NCI-H2107 treated with DMSO at 0.1 percent for 48 hours (cell line): Measurements from ENCODE around the gene DHX8.
A peak's percentile ranks its signal among the peaks of the same experiment; 100 is the strongest.
"Not testable (repeated sequence)": the region's sequence is repeated elsewhere in the genome, so short reads cannot be mapped to it uniquely, and the experiment has no call there.

Experiments
- DNase-seq: peaks from one replicate; lab custom pipeline; 2025; ENCODE audit not compliant: unreplicated experiment; lab: John Stamatoyannopoulos, UW

DHX8 gene

DNA sequence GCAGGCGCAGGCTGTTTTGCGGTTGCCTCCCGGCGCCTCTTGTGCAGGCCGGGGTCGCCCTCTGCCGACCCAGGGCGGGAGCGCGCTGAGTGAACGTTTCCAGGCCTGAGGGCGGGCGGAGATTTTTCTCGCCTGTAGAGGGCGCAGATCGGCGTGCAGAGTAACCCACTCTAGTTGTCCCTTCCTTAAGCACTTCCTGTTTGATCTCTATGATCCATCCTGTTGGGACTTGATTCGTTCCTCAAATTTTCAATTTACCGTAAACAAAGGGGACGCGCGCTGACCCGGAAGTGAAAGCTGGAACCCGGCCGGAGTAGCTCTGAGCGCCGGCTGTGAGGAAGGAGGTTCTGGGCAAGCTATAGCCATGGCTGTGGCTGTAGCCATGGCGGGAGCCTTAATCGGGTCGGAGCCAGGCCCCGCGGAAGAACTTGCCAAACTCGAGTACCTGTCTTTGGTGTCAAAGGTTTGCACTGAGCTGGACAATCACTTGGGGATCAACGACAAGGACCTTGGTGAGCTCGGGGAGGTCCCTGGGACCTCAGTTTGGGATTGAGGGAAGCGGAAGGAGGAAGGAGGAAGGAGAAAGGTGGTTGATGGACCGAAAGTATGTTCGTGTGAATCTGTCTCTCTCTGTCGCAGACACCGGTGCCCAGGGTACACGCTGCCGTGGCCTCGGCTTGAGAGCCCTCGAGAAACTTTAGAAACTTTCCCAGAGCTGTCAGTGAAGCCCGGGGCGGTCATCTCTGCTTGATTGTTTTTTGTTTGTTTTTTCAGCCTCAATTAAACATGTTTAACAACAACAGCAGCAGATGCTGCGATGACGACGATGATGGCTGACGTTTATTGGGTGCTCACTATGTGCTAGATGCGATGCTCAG lies at the start of gene DHX8:
Gene DHX8, plus strand, starts transcription at position 302 of the 878 bp plus-strand sequence. Its CDS starts 63 bp downstream, at position 365.
- peak; percentile 98 for DNase-seq

DNA sequence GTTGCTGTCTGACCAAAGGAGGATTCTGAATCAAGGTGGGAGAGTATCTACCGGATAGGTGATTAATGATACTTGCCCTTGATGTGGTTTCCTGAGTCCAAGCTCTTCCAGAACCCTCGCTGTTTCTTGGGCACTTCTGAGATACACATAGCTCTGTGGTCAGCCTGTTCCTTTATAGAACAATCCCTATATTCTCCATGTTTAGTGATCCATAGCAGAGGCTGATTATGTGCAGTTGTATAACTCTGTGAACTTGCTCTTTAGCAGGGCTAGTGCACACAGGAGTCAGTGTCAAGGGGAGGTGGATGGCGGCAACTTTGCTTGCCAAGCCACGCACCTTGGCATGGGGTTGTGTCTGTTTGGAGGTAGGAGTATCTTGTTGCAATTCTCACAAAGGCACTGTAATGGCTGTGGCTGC lies 48.9 kb upstream of the DHX8 start:
- DNase-seq, result no peak

DNA sequence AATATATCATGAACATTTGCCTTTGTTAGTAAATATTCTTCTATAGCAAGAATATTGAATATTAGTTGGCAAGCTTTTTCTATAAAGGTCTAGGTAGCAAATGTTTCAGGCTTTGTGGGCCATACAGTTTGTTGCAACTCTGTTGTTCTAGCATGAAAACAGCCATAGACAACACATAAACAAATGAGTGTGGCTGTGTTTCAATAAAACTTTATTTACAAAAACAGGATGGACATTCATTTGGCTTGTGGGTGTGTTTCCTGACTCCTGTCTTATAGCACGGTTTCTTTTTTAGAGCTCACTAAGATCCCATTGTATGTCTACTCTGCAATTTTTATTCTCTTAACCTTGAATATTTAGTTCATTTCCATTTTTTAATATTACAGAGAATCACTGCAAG lies 46.0 kb upstream of the DHX8 start:
- no peak for DNase-seq

DNA sequence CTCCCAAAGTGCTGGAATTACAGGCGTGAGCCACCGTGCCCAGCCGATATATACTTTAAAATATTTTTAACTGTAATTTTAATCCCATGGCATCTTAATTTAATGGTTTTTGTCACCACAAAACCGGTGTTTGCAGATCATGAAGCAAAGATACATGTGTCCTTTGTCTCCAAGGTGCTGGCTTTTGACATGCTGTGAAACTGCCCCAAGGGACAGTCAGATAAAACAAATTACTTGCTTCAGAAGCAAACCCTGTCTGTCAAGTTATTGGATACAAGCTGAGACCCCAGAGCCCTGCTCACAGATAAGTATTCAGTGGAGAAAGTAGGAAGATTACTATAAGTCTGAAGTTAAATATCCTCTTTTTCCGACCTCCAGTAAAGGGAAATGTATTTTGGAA lies 45.1 kb upstream of the DHX8 start:
- DNase-seq, result no peak

DNA sequence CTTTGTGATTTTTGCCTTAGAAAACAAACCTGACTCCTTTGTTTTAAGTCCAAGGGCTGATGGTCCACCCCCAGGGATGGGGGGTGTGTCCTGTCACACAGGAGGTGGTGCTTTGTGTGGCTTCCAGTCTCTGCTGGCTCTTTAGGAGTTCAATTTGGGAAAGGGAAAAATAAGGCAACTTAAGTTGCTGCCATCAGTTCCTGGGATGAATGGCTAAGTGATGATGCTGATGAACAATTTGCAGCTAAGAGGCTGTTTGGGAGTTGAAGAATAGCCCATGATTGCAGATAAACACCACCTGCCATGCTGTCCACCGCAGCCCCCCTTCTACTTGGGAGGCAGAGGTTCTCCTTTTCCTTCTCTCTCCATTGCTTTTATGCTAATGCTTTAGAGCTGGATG lies 44.7 kb upstream of the DHX8 start:
- DNase-seq, result no peak

DNA sequence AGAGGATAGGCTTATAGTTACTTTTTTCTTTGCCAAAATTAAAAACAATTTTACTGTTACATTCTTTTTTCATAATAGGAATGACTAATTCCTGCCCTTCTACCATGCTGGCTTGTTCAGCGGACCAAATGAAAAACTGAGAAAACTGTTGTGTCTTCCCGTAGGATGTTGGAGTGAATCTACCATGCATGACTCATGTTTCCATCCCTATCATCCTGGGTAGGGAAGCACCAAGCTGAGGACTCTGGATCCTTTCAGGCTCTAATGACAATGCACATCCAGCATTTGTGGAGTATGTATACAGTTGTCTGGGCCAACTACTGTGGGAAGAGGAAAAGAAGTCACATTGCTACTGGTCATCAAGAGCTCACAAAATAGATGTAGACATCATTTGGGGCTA lies 41.1 kb upstream of the DHX8 start:
- no peak for DNase-seq

DNA sequence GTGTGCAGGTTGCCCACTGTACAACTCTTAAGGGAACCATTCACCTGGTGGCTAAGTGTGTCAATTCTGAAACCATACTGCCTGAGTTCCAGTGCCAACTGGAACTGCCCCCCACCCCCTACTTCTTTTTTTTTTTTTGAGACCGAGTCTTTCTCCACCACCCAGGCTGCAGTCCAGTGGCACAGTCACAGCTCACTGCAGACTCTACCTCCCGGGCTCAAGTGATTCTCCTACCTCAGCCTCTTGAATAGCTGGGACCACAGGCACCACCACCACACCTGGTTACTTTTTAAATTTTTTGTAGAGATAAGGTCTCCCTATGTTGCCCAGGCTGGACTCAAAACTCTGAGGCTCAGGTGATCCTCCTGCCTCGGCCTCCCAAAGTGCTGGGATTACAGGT lies 40.4 kb upstream of the DHX8 start:
- DNase-seq, result no peak

DNA sequence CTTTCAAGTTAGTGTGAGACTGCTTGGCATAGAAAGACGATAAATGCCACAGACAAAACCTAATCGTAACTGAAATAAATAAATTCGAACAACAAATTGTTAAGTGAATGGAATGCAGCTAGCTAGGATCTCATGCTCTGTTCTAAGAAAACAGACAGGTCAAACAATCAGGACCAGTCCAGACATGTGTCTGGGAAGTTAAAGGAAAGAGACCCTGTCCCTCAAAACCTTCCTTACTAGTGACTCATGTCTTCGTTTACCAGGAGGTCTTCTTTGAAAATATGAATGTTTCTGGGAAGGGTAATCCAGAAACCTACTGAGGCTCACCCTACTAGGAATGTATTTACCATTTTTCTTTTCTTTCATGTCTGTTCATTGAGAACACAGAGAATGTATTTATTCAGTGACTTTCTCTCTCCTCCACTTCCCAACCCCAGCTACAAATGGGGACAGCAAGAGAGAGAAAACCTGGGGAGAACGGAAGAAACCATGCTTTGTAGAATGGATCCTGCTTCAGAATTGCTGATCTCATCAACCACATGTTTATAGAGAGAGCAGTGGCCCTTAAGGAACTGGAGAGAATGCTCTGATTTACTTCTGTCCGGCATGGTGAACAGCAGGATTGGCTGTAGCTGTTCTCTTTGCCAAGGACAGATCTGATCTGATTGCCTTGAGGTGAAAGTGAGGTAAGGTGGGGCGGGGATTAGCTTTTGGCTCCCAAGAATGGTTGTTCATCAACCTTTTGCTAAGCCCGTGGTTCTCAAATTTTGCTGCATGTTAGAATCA lies 39.4 kb upstream of the DHX8 start:
- no peak for DNase-seq

DNA sequence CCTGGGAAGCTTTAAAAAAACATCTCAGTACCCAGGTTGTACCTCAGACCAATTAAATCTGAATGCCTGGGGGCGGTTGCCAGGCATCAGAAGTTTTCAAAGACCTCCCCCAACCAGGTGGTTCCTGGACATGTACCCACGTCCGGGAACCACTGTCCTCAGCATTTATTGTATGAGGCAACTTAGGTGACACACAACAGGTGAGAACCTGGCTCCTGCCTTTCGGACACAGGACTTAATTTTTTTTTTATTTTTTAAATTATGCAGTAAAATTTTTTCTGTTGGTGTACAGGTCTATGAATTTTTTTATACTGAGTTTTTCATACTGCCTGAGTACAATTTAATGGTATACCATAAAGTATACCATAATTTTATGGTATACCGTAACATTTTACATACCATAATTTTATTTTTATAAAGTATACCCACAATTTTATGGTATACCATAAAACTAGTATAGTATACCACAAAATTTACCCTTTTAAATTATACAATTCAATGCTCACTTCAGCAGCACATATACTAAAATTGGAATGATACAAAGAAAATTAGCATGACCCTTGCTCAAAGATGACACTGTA lies 38.7 kb upstream of the DHX8 start:
- no peak for DNase-seq

DNA sequence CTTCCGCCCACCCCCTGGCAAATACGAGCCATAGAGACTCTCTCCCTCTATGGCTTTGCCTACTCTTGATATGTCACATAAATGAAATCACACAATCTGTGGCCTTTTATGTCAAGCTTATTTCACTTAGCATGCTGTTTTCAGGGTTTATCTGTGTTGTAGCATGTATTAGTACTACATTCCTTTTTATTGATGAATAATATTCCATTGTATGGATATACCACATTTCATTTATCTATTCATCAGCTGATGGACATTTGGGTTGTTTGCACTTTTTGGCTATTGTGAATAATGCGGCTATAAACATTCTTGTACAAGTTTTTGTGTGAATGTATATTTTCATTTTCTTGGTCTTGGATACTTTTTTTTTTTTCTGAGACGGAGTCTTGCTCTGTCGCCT lies 37.0 kb upstream of the DHX8 start:
- DNase-seq, result no peak

DNA sequence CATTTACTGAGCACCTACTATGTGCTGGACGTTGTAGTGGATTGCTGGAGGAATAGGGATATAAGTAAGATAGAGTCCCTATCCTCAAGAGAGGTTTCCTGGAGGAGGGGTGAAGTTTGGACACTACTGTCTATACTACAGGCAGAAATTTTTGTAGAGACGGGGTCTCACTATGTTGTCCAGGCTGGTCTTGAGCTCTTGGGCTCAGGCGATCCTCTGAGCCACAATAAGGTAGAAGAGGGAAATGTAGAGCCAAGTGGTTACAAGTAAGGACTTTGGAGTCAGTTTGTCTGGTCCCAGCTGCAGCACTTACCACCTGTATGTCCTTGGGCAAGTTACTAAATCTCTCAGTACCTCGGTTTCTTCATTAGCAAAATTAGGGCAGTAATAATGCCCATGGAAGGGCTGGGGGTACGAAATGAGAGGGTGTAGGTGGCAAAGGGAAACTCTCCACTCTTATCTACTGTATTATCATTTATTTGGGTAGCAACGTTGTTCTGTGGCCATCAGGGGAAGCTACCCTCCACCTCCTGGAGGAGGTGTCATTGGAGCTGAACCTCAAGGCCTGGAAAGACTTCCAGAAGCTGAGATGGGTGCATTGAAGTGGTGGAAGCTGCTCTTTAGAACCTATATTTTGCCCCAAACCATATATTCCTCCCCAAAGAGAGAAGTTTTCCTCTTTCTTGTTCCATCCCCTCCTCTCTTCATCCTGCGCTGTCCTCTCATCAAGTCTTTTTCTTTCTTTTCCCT lies 34.9 kb upstream of the DHX8 start:
- no peak for DNase-seq

DNA sequence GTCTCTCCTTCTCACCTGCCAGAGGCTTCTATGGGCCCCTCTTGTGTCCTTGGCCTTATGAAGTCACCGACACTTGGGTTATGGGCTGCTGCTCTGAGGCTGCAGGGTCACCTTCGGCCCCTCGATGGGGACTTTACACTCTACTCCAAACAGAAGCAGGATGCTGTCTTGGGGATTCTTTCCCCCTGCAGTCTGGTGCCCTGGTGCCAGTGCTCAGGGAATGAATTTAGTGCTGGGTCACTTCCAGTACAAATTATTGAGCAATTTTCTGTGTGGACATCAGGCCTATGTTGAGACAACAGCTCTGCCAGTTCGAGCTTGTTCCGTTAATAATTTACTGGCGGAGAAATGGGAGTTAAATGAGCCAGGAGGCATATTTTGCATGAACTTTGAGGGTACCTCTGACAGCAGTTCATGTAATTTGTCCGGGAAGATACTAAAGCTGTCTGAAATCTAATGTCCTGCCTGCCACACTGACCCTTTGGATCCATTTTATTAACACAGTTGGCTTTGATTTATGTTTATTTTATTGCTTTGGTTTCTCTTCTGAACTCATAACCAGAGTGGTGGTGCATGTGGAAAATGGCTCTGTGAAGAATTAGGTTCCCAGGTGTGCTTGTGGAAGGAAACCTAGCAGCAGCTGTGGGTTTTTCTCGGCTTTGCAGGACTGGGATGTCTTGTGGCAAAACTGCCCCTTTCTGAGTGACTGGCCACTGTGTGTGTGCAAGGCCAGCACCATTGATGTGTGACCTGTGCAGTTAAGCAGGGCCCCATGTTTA lies 34.1 kb upstream of the DHX8 start:
- no peak for DNase-seq

DNA sequence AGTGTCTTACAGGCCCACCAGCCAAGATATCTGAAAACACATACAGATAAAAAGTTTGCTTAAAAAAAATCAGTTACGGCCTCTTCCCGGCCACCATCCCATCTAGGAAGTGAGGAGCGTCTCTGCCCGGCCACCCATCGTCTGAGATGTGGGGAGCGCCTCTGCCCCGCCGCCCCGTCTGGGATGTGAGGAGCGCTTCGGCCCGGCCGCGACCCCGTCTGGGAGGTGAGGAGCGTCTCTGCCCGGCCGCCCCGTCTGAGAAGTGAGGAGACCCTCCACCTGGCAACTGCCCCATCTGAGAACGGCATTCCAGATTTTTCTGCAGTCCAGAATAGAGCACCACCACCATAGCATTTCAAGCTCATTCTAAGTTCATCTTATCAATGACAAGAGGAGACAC lies 33.0 kb upstream of the DHX8 start:
- not testable (repeated sequence) for DNase-seq

DNA sequence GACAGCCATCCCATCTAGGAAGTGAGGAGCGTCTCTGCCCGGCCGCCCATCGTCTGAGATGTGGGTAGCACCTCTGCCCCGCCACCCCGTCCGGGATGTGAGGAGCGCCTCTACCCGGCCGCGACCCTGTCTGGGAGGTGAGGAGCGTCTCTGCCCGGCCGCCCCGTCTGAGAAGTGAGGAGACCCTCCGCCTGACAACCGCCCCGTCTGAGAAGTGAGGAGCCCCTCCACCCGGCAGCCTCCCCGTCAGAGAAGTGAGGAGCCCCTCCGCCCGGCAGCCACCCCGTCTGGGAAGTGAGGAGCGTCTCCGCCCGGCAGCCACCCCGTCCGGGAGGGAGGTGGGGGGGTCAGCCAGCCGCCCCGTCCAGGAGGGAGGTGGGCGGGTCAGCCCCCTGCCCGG lies 32.0 kb upstream of the DHX8 start:
- not testable (repeated sequence) for DNase-seq

DNA sequence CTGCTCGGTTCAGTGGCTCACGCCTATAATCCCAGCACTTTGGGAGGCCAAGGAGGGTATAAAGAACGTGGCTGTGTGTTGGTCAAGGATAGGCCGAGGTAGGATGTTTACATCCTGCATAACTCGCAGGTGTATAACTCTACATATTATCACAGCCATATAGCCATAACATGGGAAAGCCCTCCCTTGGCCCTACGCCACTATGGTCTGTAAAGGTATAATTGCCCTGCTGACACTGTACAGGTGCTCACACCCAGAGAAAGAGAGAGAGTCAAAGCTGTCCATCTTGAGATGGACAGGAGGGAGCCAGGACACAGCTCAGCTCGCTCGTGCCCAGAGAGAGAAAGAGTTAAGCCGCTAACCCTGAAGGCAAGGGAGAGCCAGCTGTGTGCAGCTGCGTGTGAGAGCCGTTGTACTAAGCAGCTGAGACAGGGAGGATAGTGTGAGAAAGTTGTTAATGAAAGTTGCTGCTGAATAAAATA lies 30.4 kb upstream of the DHX8 start:
- DNase-seq, result no peak

DNA sequence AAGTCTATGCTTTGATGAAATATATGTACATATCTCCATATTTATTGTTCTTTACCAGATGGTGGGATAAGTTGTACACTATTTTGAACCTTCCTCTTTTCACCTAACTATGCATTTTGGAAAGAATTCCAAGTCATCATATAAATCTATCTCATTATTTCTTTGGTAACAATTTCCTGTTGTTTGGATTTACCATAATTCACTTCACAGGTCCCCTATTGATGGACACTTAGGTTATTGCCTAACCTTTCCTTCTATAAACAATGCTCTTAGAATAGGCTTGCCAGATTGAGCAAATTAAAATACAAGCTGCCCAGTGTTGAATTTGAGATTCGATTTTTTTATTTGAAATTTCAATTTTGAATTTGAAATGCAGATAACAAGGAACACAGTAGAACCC lies 28.9 kb upstream of the DHX8 start:
- DNase-seq, result no peak

DNA sequence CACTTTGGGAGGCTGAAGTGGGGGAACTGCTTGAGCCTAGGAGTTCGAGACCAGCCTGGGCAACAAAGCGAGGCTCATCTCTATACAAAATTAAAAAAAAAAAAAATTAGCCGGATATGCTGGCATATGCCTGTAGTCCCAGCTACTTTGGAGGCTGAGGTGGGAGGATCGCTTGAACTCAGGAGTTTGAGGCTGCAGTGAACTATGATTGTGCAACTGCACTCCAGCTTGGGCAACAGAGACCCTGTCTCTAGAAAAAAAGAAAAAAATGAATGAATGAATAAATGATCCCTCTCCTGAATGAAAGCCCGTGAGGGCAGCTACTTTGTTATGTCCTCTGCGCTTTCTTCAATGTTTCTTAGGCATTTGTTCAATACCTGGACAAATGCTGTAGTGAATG lies 27.7 kb upstream of the DHX8 start:
- no peak for DNase-seq

DNA sequence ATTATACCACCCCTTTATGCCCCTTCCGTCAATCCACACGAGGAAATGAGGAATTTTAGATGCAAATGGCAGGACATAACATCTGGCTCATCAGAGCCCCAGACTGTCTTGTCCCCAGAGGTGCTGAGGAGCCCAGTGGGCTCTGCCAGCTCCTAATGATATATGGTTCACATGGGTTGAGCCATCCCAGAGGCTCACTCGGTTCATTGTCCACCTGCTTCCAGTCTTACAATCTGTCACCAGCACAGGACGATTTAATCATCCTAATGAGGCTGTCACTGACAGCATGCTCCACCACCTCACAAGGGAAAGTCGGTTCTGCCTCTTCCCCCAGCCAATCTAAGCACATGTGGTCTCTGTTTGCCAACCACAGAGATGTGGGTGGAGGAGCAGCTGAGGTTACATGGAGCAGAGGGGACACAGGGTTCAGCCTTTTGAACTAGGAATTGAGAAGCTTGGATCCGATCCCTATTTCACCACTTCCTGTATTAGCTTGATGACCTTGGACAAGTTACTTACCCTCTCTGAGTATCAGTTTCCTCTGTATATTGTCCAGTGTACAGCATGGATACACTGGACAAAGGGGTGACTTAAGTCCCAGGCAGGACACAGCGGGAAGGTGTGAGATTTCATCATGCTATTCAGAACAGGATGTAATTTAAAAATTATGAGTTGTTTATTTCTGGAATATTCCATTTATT lies 27.0 kb upstream of the DHX8 start:
- DNase-seq, result no peak

DNA sequence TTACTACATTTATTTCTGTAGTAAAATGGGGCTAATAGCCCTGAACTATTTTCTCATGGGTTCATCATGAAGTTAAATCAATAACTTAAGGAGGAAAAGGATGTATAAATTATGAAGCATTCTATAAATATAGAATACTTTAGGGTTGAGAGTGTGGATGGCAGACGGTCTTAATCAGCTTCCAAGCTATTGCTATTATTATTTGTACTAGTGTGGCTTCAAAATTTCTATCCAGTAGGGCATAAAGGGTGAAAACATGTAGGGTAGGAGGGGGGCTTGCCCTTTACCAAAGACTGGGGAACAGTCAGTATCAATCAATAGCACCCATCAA lies 26.4 kb upstream of the DHX8 start:
- no peak for DNase-seq

DNA sequence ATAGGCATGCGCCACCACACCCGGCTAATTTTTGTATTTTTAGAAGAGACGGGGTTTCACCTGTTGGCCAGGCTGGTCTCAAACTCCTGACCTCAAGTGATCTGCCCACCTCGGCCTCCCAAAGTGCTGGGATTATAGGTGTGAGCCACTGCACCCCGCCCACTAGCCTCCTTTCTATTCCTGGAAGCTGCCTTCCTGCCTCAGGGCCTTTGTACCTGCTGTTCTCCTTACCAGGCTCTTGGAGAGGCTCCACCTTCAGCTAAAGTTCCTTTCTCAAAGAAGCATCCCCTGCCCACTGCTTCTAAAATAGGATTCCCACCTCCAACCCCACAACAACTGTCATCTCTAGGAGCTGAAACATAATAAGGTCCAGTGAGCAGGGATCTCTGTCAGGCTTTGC lies 23.9 kb upstream of the DHX8 start:
- DNase-seq, result not testable (repeated sequence)
